K562 (cell line): Measurements from ENCODE around the gene NAA40. TPM values are rescaled to one million over a fixed set of nuclear protein-coding genes. Genes with fewer than 3 reads are reported as not detected.

Experiments
- CHD4 ChIP-seq: fragments of 200-600 bp; sonication (generic); IDR thresholded peaks from 3 replicates; pipeline ENCODE4 v1.6.1; 2012; ENCODE audit warnings: low read depth, mild to moderate bottlenecking, mixed read lengths, low read length, inconsistent platforms; ENCODE audit not compliant: insufficient read depth, insufficient replicate concordance, poor library complexity, severe bottlenecking
- DIDO1 ChIP-seq: fragments of 450-650 bp; IDR thresholded peaks from 2 replicates; pipeline ENCODE4 v1.6.1; 2016; ENCODE audit warnings: low read depth, missing biosample characterization, missing genetic modification characterization
- KDM4B ChIP-seq, 2 experiments: fragments of 450-650 bp in 1 of 2; sonication (generic) in 1 of 2; IDR thresholded peaks; 2 replicates each; pipeline ENCODE4 v1.6.1; 2016 to 2017; ENCODE audit warnings: borderline replicate concordance in 2 of 2, antibody characterized with exemption in 1 of 2, low read depth in 1 of 2, mild to moderate bottlenecking in 1 of 2
- KLF13 ChIP-seq: fragments of 450-650 bp; IDR thresholded peaks from 2 replicates; pipeline ENCODE4 v1.6.1; 2016; ENCODE audit warnings: missing genetic modification characterization, low read depth, mild to moderate bottlenecking, missing compliant biosample characterization, moderate library complexity, borderline replicate concordance
- LCOR ChIP-seq: sonication (generic); formaldehyde crosslinking; IDR thresholded peaks from 2 replicates; pipeline ENCODE4 v1.8.0; 2022; ENCODE audit warnings: mild to moderate bottlenecking, missing genetic modification reagents
- SAFB2 ChIP-seq: fragments of 200-400 bp; formaldehyde crosslinking; IDR thresholded peaks from 2 replicates; pipeline ENCODE4 v1.6.1; 2018; ENCODE audit warnings: borderline replicate concordance, low read length, low read depth, moderate library complexity; ENCODE audit not compliant: severe bottlenecking
- STAT5A ChIP-seq: IDR thresholded peaks from 2 replicates; pipeline ENCODE4 v1.6.1; 2012; ENCODE audit warnings: low read length, inconsistent platforms, borderline replicate concordance
- TBP ChIP-seq: optimal IDR thresholded peaks from 2 replicates; pipeline ENCODE3; 2011; ENCODE audit warnings: low read depth, low read length, improper control_type of control experiment
- ZBTB40 ChIP-seq, 2 experiments: fragments of 450-650 bp in 1 of 2; sonication (generic) in 1 of 2; formaldehyde crosslinking in 1 of 2; IDR thresholded peaks; 2 replicates each; pipeline versions ENCODE4 v1.7.1 to v1.9.0; 2016 to 2022; ENCODE audit warnings: inconsistent platforms in 1 of 2, mild to moderate bottlenecking in 1 of 2, missing genetic modification reagents in 1 of 2
- ZNF3 ChIP-seq: fragments of 250-450 bp; sonication (Bioruptor Pico); IDR thresholded peaks from 2 replicates; pipeline ENCODE4 v1.5.0; 2021; ENCODE audit warnings: mild to moderate bottlenecking, moderate library complexity
- polyA plus RNA-seq, 8 experiments: library from polyadenylated mRNA; depleted of rRNA in 4 of 8; stranded (reverse) in 5 of 8; unstranded in 3 of 8; fragments of >200 nt; fragmentation: Nextera tagmentation in 2 of 8; fragmentation: Illumina TruSeq in 1 of 8; extraction: Ambion mirVana in 2 of 8; extraction: Trizol in 1 of 8; gene quantifications; 2 replicates each; pipeline versions ENCODE4 v1.2.1 to v1.2.3, GENCODE V29; 2011 to 2014; ENCODE audit warnings: inconsistent platforms in 1 of 8, missing spikeins in 1 of 8
- total RNA-seq, 7 experiments: library from RNA; depleted of rRNA in 6 of 7; stranded (reverse); fragments of >200 nt in 6 of 7; fragmentation: Illumina TruSeq in 2 of 7; extraction: Trizol in 2 of 7; gene quantifications; 2 replicates each; pipeline versions ENCODE4 v1.2.1 to v1.2.3, GENCODE V29; 2011 to 2021; ENCODE audit warnings: low replicate concordance in 1 of 7
- TF ChIP-seq, protein P1 (sequence below): sonication (generic); formaldehyde crosslinking; IDR thresholded peaks from 2 replicates; pipeline ENCODE4 v1.8.0; 2022; ENCODE audit warnings: mild to moderate bottlenecking, missing genetic modification reagents

NAA40 gene
- total and polyA plus RNA-seq, 9 of the 15 experiments (the other 6 are each of a cell fraction or from before 2014, with no cell fraction given): 6.2 to 39.0 (median 23.1) TPM

DNA sequence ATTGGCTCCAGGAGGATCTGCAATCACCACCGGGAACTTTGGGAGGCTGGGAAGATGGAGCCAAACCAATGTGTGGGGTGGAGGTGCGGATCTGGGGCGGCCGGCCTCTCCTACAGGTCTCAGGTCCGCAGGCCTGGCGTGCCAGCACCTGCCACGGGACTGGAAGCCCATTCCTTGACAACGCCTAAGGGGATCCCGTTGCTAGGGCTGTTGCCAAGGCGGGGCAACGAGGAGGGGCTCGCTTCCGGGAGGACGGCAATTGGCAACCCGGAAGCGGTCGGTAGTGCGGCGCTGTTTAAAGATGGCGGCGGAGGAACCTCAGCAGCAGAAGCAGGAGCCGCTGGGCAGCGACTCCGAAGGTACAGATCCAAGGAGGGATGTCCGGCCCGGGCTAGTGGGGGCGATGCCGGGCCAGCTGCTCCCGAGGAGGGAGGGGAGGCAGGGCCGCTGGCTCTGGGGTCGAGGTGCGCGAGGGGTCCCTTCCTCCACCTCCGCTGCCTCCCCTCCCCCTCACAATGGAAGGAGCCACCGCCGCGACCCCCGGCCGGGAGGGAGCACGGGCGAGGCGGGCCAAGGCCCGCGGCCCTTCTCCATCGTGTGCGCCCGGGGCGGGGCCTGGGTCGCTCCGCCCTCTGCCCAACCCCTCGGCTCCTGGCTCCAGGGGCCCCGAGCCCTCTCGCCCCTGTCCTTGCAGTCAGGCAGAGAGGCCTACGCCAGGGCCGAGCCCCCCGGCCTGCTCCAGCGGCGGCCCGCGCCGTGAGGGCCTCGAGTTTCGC is 47.5 kb downstream of the NAA40 start, which contains the start of gene OTUB1 (continued):
- TF ChIP-seq, protein P1, sequence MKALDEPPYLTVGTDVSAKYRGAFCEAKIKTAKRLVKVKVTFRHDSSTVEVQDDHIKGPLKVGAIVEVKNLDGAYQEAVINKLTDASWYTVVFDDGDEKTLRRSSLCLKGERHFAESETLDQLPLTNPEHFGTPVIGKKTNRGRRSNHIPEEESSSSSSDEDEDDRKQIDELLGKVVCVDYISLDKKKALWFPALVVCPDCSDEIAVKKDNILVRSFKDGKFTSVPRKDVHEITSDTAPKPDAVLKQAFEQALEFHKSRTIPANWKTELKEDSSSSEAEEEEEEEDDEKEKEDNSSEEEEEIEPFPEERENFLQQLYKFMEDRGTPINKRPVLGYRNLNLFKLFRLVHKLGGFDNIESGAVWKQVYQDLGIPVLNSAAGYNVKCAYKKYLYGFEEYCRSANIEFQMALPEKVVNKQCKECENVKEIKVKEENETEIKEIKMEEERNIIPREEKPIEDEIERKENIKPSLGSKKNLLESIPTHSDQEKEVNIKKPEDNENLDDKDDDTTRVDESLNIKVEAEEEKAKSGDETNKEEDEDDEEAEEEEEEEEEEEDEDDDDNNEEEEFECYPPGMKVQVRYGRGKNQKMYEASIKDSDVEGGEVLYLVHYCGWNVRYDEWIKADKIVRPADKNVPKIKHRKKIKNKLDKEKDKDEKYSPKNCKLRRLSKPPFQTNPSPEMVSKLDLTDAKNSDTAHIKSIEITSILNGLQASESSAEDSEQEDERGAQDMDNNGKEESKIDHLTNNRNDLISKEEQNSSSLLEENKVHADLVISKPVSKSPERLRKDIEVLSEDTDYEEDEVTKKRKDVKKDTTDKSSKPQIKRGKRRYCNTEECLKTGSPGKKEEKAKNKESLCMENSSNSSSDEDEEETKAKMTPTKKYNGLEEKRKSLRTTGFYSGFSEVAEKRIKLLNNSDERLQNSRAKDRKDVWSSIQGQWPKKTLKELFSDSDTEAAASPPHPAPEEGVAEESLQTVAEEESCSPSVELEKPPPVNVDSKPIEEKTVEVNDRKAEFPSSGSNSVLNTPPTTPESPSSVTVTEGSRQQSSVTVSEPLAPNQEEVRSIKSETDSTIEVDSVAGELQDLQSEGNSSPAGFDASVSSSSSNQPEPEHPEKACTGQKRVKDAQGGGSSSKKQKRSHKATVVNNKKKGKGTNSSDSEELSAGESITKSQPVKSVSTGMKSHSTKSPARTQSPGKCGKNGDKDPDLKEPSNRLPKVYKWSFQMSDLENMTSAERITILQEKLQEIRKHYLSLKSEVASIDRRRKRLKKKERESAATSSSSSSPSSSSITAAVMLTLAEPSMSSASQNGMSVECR (CRISPR knock-in tag): no peak
- TF ChIP-seq DIDO1 (peak; percentile 39), ZBTB40 (IDR thresholded peaks at IDR 0.05) (peak; percentile 94), ZBTB40 (CRISPR knock-in tag; IDR thresholded peaks at IDR 0.05) (no peak), KDM4B (IDR thresholded peaks at IDR 0.05; ENCODE audit: borderline replicate concordance in 2 of 2, low read depth in 1 of 2) (peak in 1 of 2 experiments; percentile 81; a peak in 1 of 4 replicates), KLF13 (tag) (no peak), TBP (peak; percentile 91), STAT5A (no peak), ZNF3 (CRISPR knock-in tag) (no peak), CHD4 (no peak), SAFB2 (no peak), LCOR (CRISPR knock-in tag) (peak; percentile 89)
